CD14-positive monocyte (primary cell): Measurements from ENCODE around the gene RAPGEF1. TPM values are rescaled to one million over a fixed set of nuclear protein-coding genes. Genes with fewer than 3 reads are reported as not detected.

Source experiments
- DNase-seq, 3 donors: peaks; one replicate each; pipeline ENCODE4 v3.0.0-alpha.2; 2011 to 2022
- H2AFZ ChIP-seq: 2 replicates; pipeline ENCODE4 v1.6.0; 2012; ENCODE audit warnings: mild to moderate bottlenecking, low read depth, low read length, inconsistent platforms; ENCODE audit not compliant: insufficient read depth, poor library complexity, severe bottlenecking
- H3K27ac ChIP-seq, 2 donors: 1 replicate in 1 of 2; 2 replicates in 1 of 2; pipeline ENCODE4 v1.5.1; 2012 to 2013; ENCODE audit warnings: low read length in 2 of 2, control low read depth in 1 of 2, inconsistent platforms in 1 of 2, low read depth in 1 of 2, mild to moderate bottlenecking in 1 of 2
- H3K27me3 ChIP-seq, 2 donors: one replicate each; pipeline versions ENCODE4 v1.6.0 to v1.6.1; 2011 to 2013; ENCODE audit warnings: low read length in 2 of 2; ENCODE audit not compliant: control insufficient read depth in 2 of 2, insufficient read depth in 2 of 2
- H3K36me3 ChIP-seq, 2 donors: replicated peaks in 1 of 2; 1 replicate in 1 of 2; 2 replicates in 1 of 2; pipeline versions ENCODE4 v1.5.1 to v1.6.1; 2012 to 2013; ENCODE audit warnings: low read length in 2 of 2, control low read depth in 1 of 2, inconsistent platforms in 1 of 2, mild to moderate bottlenecking in 1 of 2; ENCODE audit not compliant: insufficient read depth in 2 of 2, control insufficient read depth in 1 of 2
- H3K4me1 ChIP-seq, 2 donors: 1 replicate in 1 of 2; 2 replicates in 1 of 2; pipeline versions ENCODE4 v1.5.1 to v1.6.1; 2012 to 2013; ENCODE audit warnings: low read length in 2 of 2, control low read depth in 1 of 2, inconsistent platforms in 1 of 2, mild to moderate bottlenecking in 1 of 2, moderate library complexity in 1 of 2; ENCODE audit not compliant: insufficient read depth in 2 of 2, control insufficient read depth in 1 of 2
- H3K4me2 ChIP-seq: replicated peaks from 2 replicates; pipeline ENCODE3; 2012; ENCODE audit warnings: low read length, moderate library complexity, mild to moderate bottlenecking; ENCODE audit not compliant: poor library complexity, severe bottlenecking; ENCODE audit errors: extremely low read depth
- H3K4me3 ChIP-seq, 3 experiments: fragments of 200-600 bp in 1 of 3; sonication (generic) in 1 of 3; replicated peaks in 1 of 3; 1 replicate in 2 of 3; 2 replicates in 1 of 3; pipeline ENCODE4 v1.5.1; 2011 to 2013; ENCODE audit warnings: low read length in 3 of 3, mild to moderate bottlenecking in 3 of 3, control low read depth in 2 of 3, low read depth in 2 of 3, inconsistent platforms in 1 of 3, moderate library complexity in 1 of 3
- H3K79me2 ChIP-seq: 2 replicates; pipeline ENCODE4 v1.6.0; 2012; ENCODE audit warnings: mild to moderate bottlenecking, control low read depth, inconsistent platforms, low read length, moderate library complexity; ENCODE audit not compliant: insufficient read depth
- H3K9ac ChIP-seq: 2 replicates; pipeline ENCODE4 v1.6.0; 2017; ENCODE audit warnings: low read length, mild to moderate bottlenecking; ENCODE audit not compliant: insufficient read depth, poor library complexity, severe bottlenecking
- H3K9me3 ChIP-seq, 2 donors: replicated peaks in 1 of 2; 1 replicate in 1 of 2; 2 replicates in 1 of 2; pipeline versions ENCODE4 v1.5.1 to v1.6.1; 2012 to 2013; ENCODE audit warnings: low read length in 2 of 2, control low read depth in 1 of 2; ENCODE audit not compliant: control insufficient read depth in 1 of 2, insufficient read depth in 1 of 2
- H4K20me1 ChIP-seq: 2 replicates; pipeline ENCODE4 v1.6.0; 2012; ENCODE audit warnings: mild to moderate bottlenecking, low read length, control low read depth, moderate library complexity; ENCODE audit not compliant: insufficient read depth
- H3K27ac Mint-ChIP-seq, 7 donors: one replicate each; pipeline ENCODE4 v1.8.0; 2020; ENCODE audit warnings: mild to moderate bottlenecking in 7 of 7, mixed read lengths in 7 of 7, moderate library complexity in 6 of 7, inconsistent platforms in 2 of 7
- H3K27me3 Mint-ChIP-seq, 3 donors: one replicate each; pipeline ENCODE4 v1.8.0; 2021 to 2022; ENCODE audit warnings: low read depth in 3 of 3, mild to moderate bottlenecking in 3 of 3, mixed read lengths in 3 of 3, moderate library complexity in 3 of 3, inconsistent platforms in 1 of 3
- H3K36me3 Mint-ChIP-seq, 2 donors: one replicate each; pipeline ENCODE4 v1.8.0; 2020; ENCODE audit warnings: mixed read lengths in 2 of 2, inconsistent platforms in 1 of 2, mild to moderate bottlenecking in 1 of 2
- H3K4me1 Mint-ChIP-seq: one replicate; pipeline ENCODE4 v1.8.0; 2020; ENCODE audit warnings: mild to moderate bottlenecking, mixed read lengths
- H3K4me3 Mint-ChIP-seq, 2 donors: one replicate each; pipeline ENCODE4 v1.8.0; 2020; ENCODE audit warnings: mild to moderate bottlenecking in 2 of 2, mixed read lengths in 2 of 2, moderate library complexity in 1 of 2
- H3K9me3 Mint-ChIP-seq, 7 donors: one replicate each; pipeline ENCODE4 v1.8.0; 2020 to 2022; ENCODE audit warnings: mixed read lengths in 7 of 7, mild to moderate bottlenecking in 6 of 7, moderate library complexity in 6 of 7, inconsistent platforms in 2 of 7
- WGBS: methylation state at CpG from one replicate; pipeline ENCODE4 v1.1.5; 2013; ENCODE audit warnings: missing lambda C conversion rate; ENCODE audit not compliant: insufficient coverage; 5-methylcytosine and 5-hydroxymethylcytosine counted together
- intact Hi-C, 2 donors: fragments of 100-400 bp; cut with micrococcal nuclease; formaldehyde crosslinking; loops; one replicate each; pipeline versions ENCODE4 v1.15.0 to v1.15.1; 2023
- polyA plus RNA-seq, 3 donors: library from polyadenylated mRNA; depleted of rRNA in 1 of 3; unstranded in 2 of 3; stranded (reverse) in 1 of 3; fragments of 300-500 nt in 2 of 3; fragments of >200 nt in 1 of 3; fragmentation: Illumina TruSeq in 2 of 3; gene quantifications; 1 replicate in 2 of 3; 2 replicates in 1 of 3; pipeline ENCODE4 v1.2.3, GENCODE V29; 2012 to 2021
- TF ChIP-seq, protein P1 (sequence below): fragments of 200-600 bp; IDR thresholded peaks from one replicate; pipeline ENCODE4 v1.8.0; 2022; ENCODE audit warnings: antibody characterized with exemption, mild to moderate bottlenecking

Gene RAPGEF1
- polyA plus RNA-seq, 3 donors, result 1.7 to 71.7 (median 3.0) TPM

DNA sequence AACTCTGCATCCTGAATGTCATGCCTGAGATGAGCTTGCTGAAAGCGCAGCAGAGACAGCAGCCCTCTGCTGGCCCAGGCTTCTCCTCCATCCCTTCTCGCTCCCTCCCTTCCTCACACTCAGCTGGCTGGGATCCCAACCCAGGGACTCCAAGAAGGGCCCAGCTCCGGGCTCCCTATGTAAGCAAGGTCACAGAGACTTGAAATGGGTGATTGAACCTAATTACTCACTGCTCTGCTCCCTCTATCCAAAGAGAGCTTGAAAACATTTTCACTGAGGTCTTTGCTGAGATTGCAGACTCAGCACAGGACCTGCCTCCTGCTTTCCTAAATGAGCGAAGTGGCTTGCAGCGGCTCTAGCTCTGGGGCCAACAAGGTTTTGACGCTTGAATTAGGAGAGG is 42.8 kb downstream of the RAPGEF1 start:
- H3K27ac Mint-ChIP-seq, result peak overlapping the region; percentile 14 to 99 (median 96)
- 100% methylated on average over 5 of the region's 6 CpGs for WGBS
- Histone ChIP-seq H3K4me1 (peaks cover 54 to 55% of the 10 kb centered on the region in 2 donors), H3K27me3 (no peaks in the 10 kb centered on the region), H4K20me1 (no peaks in the 10 kb centered on the region), H3K4me3 (peak overlapping the region in 1 of 3 experiments; percentile 7), H3K4me2 (peak overlapping the region; percentile 42), H3K79me2 (peaks cover 92% of the 10 kb centered on the region), H3K9ac (peak overlapping the region; percentile 66), H3K36me3 (peaks cover 0 to 5% of the 10 kb centered on the region in 2 donors), H3K9me3 (no peaks in the 10 kb centered on the region), H3K27ac (peak overlapping the region; percentile 97 to 98), H2AFZ (no peak overlapping the region)
- no peak for DNase-seq
- no peaks in the 10 kb centered on the region for H3K9me3 Mint-ChIP-seq
- intact Hi-C loops, result loop anchor here (5.0 kb wide), 1 partner anchor 40 kb away; no protein-coding TSS in a partner anchor
- H3K36me3 Mint-ChIP-seq, result peaks cover 22 to 43% of the 10 kb centered on the region in 2 donors
- H3K4me3 Mint-ChIP-seq, result peak overlapping the region in 1 of 2 donors; percentile 27
- peaks cover 72% of the 10 kb centered on the region for H3K4me1 Mint-ChIP-seq
- no peaks in the 10 kb centered on the region for H3K27me3 Mint-ChIP-seq
- TF ChIP-seq, protein P1, sequence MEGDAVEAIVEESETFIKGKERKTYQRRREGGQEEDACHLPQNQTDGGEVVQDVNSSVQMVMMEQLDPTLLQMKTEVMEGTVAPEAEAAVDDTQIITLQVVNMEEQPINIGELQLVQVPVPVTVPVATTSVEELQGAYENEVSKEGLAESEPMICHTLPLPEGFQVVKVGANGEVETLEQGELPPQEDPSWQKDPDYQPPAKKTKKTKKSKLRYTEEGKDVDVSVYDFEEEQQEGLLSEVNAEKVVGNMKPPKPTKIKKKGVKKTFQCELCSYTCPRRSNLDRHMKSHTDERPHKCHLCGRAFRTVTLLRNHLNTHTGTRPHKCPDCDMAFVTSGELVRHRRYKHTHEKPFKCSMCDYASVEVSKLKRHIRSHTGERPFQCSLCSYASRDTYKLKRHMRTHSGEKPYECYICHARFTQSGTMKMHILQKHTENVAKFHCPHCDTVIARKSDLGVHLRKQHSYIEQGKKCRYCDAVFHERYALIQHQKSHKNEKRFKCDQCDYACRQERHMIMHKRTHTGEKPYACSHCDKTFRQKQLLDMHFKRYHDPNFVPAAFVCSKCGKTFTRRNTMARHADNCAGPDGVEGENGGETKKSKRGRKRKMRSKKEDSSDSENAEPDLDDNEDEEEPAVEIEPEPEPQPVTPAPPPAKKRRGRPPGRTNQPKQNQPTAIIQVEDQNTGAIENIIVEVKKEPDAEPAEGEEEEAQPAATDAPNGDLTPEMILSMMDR, result no peak

DNA sequence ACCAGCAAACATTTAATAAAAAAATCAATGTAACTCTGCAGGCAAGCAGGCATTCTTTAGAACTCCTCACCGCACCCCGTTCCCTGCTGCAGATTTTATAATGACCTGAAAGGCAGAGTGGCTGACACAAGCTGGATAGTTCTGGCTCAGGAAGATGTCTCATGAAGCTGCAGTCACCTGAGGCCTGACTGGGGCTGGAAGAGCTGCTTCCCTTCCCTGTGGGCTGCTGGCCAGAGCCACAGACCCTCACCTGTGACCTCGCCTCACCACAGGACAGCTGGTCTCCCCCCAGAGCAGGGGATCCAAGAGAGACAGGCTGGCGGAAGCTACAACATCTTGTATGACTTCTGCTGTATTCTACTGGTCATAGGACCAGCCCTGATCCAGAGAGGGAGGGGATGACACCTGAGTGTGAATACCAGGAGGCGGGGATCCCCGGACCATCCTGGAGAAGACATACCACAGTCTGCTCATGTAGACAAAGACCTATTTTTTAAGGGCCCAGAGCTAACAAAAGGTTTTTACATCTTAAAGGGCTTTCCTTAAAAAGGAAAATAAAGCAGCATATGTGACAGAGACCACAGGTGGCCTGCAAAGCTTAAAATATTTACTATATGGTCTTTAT is 43.9 kb downstream of the RAPGEF1 start:
- Histone ChIP-seq H3K4me2 (no peak overlapping the region), H3K27ac (peak overlapping the region in 1 of 2 donors; percentile 97), H3K9ac (no peak overlapping the region), H3K27me3 (no peaks in the 10 kb centered on the region), H3K79me2 (peaks cover 93% of the 10 kb centered on the region), H2AFZ (no peak overlapping the region), H3K9me3 (no peaks in the 10 kb centered on the region), H3K4me1 (peaks cover 43 to 44% of the 10 kb centered on the region in 2 donors), H4K20me1 (no peaks in the 10 kb centered on the region), H3K36me3 (peaks cover 0 to 5% of the 10 kb centered on the region in 2 donors), H3K4me3 (no peak overlapping the region)
- no peaks in the 10 kb centered on the region for H3K9me3 Mint-ChIP-seq
- intact Hi-C loops, result loop anchor here (5.0 kb wide), 1 partner anchor 39 kb away; no protein-coding TSS in a partner anchor
- H3K4me3 Mint-ChIP-seq, result no peak overlapping the region
- no peaks in the 10 kb centered on the region for H3K27me3 Mint-ChIP-seq
- no peak for DNase-seq
- peaks cover 68% of the 10 kb centered on the region for H3K4me1 Mint-ChIP-seq
- peaks cover 22 to 45% of the 10 kb centered on the region in 2 donors for H3K36me3 Mint-ChIP-seq
- H3K27ac Mint-ChIP-seq, result peak overlapping the region in 3 of 7 donors; percentile 63 to 99 (median 74)
- 97% methylated on average over 3 of the region's 6 CpGs for WGBS
- TF ChIP-seq, protein P1, result no peak
